H1 (cell line): ENCODE measurements around the gene INPP4A. TPM values are rescaled to one million over a fixed set of nuclear protein-coding genes. Genes with fewer than 3 reads are reported as not detected.

Source experiments
- CTCF ChIA-PET: fragments of 300-600 bp; sonication (Branson Sonifier 250); formaldehyde crosslinking; loops from one replicate; lab custom pipeline; 2021; ENCODE audit not compliant: partially characterized antibody; lab: Charles Lee
- POLR2A ChIA-PET: fragments of 300-600 bp; sonication (Branson Sonifier 250); formaldehyde crosslinking; loops from one replicate; lab custom pipeline; 2021; ENCODE audit warnings: inconsistent platforms; ENCODE audit not compliant: partially characterized antibody; lab: Charles Lee
- DNase-seq, 2 experiments: peaks; one replicate each; pipeline versions ENCODE4 v3.0.0 to v3.0.0-alpha.2; 2010 to 2022; ENCODE audit warnings: low spot score in 2 of 2, low read depth in 1 of 2, mixed read lengths in 1 of 2
- FAIRE-seq: peaks from 2 replicates; lab custom pipeline; 2011; peaks lifted over from hg19 to GRCh38; lab: Jason Lieb, UNC
- H2AFZ ChIP-seq: 2 replicates; pipeline ENCODE4 v1.8.1; 2012; ENCODE audit warnings: low read length, inconsistent platforms
- H2AK5ac ChIP-seq: 2 replicates; pipeline ENCODE4 v1.6.1; 2013; ENCODE audit warnings: low read depth, low read length
- H2BK120ac ChIP-seq: replicated peaks from 2 replicates; pipeline ENCODE3; 2013; ENCODE audit warnings: low read depth, low read length, inconsistent platforms
- H2BK12ac ChIP-seq: 2 replicates; pipeline ENCODE4 v1.6.1; 2013; ENCODE audit warnings: low read depth, low read length
- H2BK15ac ChIP-seq: 2 replicates; pipeline ENCODE4 v1.6.1; 2013; ENCODE audit warnings: low read length
- H2BK20ac ChIP-seq: 2 replicates; pipeline ENCODE4 v1.6.1; 2013; ENCODE audit warnings: low read length
- H2BK5ac ChIP-seq: 2 replicates; pipeline ENCODE4 v1.6.1; 2013; ENCODE audit warnings: low read depth, low read length
- H3K14ac ChIP-seq: 2 replicates; pipeline ENCODE4 v1.6.1; 2013; ENCODE audit warnings: inconsistent platforms; ENCODE audit not compliant: insufficient read length
- H3K18ac ChIP-seq: 2 replicates; pipeline ENCODE4 v1.6.1; 2013; ENCODE audit warnings: low read length; ENCODE audit errors: extremely low read depth
- H3K23ac ChIP-seq: 2 replicates; pipeline ENCODE4 v1.6.1; 2013; ENCODE audit warnings: inconsistent platforms; ENCODE audit not compliant: insufficient read length
- H3K23me2 ChIP-seq: 2 replicates; pipeline ENCODE4 v1.6.1; 2013; ENCODE audit warnings: low read depth, low read length
- H3K27ac ChIP-seq: 2 replicates; pipeline ENCODE4 v1.6.1; 2011; ENCODE audit warnings: low read depth, low read length, inconsistent platforms
- H3K27me3 ChIP-seq, 4 experiments: replicated peaks in 1 of 4; 1 replicate in 1 of 4; 2 replicates in 3 of 4; pipeline versions ENCODE4 v1.6.1 to v1.8.1; 2011 to 2013; ENCODE audit warnings: low read length in 3 of 4, mild to moderate bottlenecking in 3 of 4, inconsistent platforms in 2 of 4, mixed read lengths in 2 of 4, moderate library complexity in 1 of 4; ENCODE audit not compliant: control insufficient read depth in 3 of 4, insufficient read depth in 3 of 4; ENCODE audit errors: extremely low read depth in 1 of 4
- H3K36me3 ChIP-seq, 4 experiments: 2 replicates each; pipeline versions ENCODE4 v1.6.1 to v1.8.1; 2011 to 2013; ENCODE audit warnings: mild to moderate bottlenecking in 4 of 4, low read length in 3 of 4, moderate library complexity in 2 of 4, control low read depth in 1 of 4, inconsistent platforms in 1 of 4; ENCODE audit not compliant: insufficient read depth in 4 of 4, control insufficient read depth in 2 of 4
- H3K4ac ChIP-seq: replicated peaks from 2 replicates; pipeline ENCODE3; 2013; ENCODE audit warnings: low read length, low read depth, mixed read lengths, inconsistent platforms; ENCODE audit not compliant: insufficient read length
- H3K4me1 ChIP-seq, 4 experiments: replicated peaks in 1 of 4; 1 replicate in 1 of 4; 2 replicates in 3 of 4; pipeline versions ENCODE4 v1.6.1 to v1.8.1; 2011 to 2013; ENCODE audit warnings: low read length in 3 of 4, inconsistent platforms in 2 of 4, mixed read lengths in 1 of 4; ENCODE audit not compliant: insufficient read depth in 4 of 4, control insufficient read depth in 3 of 4
- H3K4me2 ChIP-seq, 2 experiments: 2 replicates each; pipeline versions ENCODE4 v1.6.1 to v1.8.1; 2011 to 2013; ENCODE audit warnings: low read depth in 2 of 2, low read length in 2 of 2, control low read depth in 1 of 2, inconsistent platforms in 1 of 2, mild to moderate bottlenecking in 1 of 2; ENCODE audit not compliant: insufficient read depth in 1 of 2
- H3K4me3 ChIP-seq, 4 experiments: fragments of 200-600, 300-600 bp in 1 of 4; sonication (generic), shearing (Covaris generic), sonication (Bioruptor Twin) in 1 of 4; 2 replicates each; pipeline versions ENCODE4 v1.5.1 to v1.8.1; 2011 to 2016; ENCODE audit warnings: low read length in 4 of 4, low read depth in 3 of 4, control low read depth in 2 of 4, inconsistent platforms in 2 of 4, mild to moderate bottlenecking in 2 of 4, mixed read lengths in 1 of 4, moderate library complexity in 1 of 4; ENCODE audit not compliant: insufficient read depth in 2 of 4; ENCODE audit errors: extremely low read depth in 1 of 4
- H3K56ac ChIP-seq: replicated peaks from 2 replicates; pipeline ENCODE3; 2013; ENCODE audit warnings: low read depth, mild to moderate bottlenecking, mixed read lengths, low read length, inconsistent platforms; ENCODE audit not compliant: insufficient read length
- H3K79me1 ChIP-seq: 2 replicates; pipeline ENCODE4 v1.6.1; 2013; ENCODE audit warnings: low read depth, low read length, control low read depth
- H3K79me2 ChIP-seq, 2 experiments: 2 replicates each; pipeline versions ENCODE4 v1.6.1 to v1.8.1; 2012 to 2013; ENCODE audit warnings: low read length in 2 of 2, mild to moderate bottlenecking in 2 of 2, inconsistent platforms in 1 of 2; ENCODE audit not compliant: insufficient read depth in 2 of 2, control insufficient read depth in 1 of 2
- H3K9ac ChIP-seq, 4 experiments: replicated peaks in 1 of 4; 1 replicate in 1 of 4; 2 replicates in 3 of 4; pipeline versions ENCODE4 v1.6.1 to v1.8.1; 2011 to 2013; ENCODE audit warnings: low read depth in 3 of 4, low read length in 3 of 4, control low read depth in 2 of 4, mild to moderate bottlenecking in 2 of 4, moderate library complexity in 2 of 4, inconsistent platforms in 1 of 4; ENCODE audit errors: extremely low read depth in 1 of 4
- H3K9me3 ChIP-seq, 2 experiments: 2 replicates each; pipeline versions ENCODE4 v1.6.1 to v1.8.1; 2012 to 2013; ENCODE audit warnings: mild to moderate bottlenecking in 2 of 2, moderate library complexity in 2 of 2, control low read depth in 1 of 2, inconsistent platforms in 1 of 2, low read depth in 1 of 2, low read length in 1 of 2, mixed read lengths in 1 of 2; ENCODE audit not compliant: insufficient read depth in 2 of 2
- H4K20me1 ChIP-seq, 2 experiments: replicated peaks in 1 of 2; 2 replicates each; pipeline versions ENCODE3 to v1.8.1; 2011 to 2013; ENCODE audit warnings: inconsistent platforms in 2 of 2, low read length in 2 of 2, mild to moderate bottlenecking in 1 of 2; ENCODE audit not compliant: insufficient read depth in 2 of 2, control insufficient read depth in 1 of 2
- H4K5ac ChIP-seq: 2 replicates; pipeline ENCODE4 v1.6.1; 2013; ENCODE audit warnings: low read length, low read depth, mixed read lengths, inconsistent platforms; ENCODE audit not compliant: insufficient read length
- H4K8ac ChIP-seq: 2 replicates; pipeline ENCODE4 v1.8.0; 2013; ENCODE audit warnings: mild to moderate bottlenecking, moderate library complexity, low read length, inconsistent platforms; ENCODE audit not compliant: insufficient read depth; ENCODE audit errors: extremely low read depth
- H4K91ac ChIP-seq: replicated peaks from 2 replicates; pipeline ENCODE3; 2013; ENCODE audit warnings: low read length, mixed read lengths, inconsistent platforms; ENCODE audit not compliant: insufficient read length
- CHD2 ChIP-seq: IDR thresholded peaks from 2 replicates; pipeline ENCODE4 v1.6.1; 2012; ENCODE audit warnings: low read length, improper control_type of control experiment
- CTCF ChIP-seq, 3 experiments: IDR thresholded peaks; 1 replicate in 2 of 3; 2 replicates in 1 of 3; pipeline versions ENCODE4 v1.5.1 to v1.6.1; 2011; ENCODE audit warnings: low read length in 3 of 3, mild to moderate bottlenecking in 3 of 3, inconsistent platforms in 2 of 3, low read depth in 1 of 3, moderate library complexity in 1 of 3; ENCODE audit not compliant: insufficient read depth in 1 of 3; ENCODE audit errors: control extremely low read depth in 1 of 3
- EP300 ChIP-seq, 2 experiments: IDR thresholded peaks; 1 replicate in 1 of 2; 2 replicates in 1 of 2; pipeline ENCODE4 v1.6.1; 2011 to 2012; ENCODE audit warnings: low read depth in 2 of 2, low read length in 2 of 2, mild to moderate bottlenecking in 2 of 2, borderline replicate concordance in 1 of 2, inconsistent platforms in 1 of 2, moderate library complexity in 1 of 2
- FOSL1 ChIP-seq: IDR thresholded peaks from 2 replicates; pipeline ENCODE4 v1.6.1; 2011; ENCODE audit warnings: mild to moderate bottlenecking, low read depth, low read length, moderate library complexity; ENCODE audit not compliant: insufficient read depth
- POLR2A ChIP-seq, 2 experiments: IDR thresholded peaks; 1 replicate in 1 of 2; 2 replicates in 1 of 2; pipeline ENCODE4 v1.6.1; 2011; ENCODE audit warnings: low read depth in 2 of 2, low read length in 2 of 2, mild to moderate bottlenecking in 2 of 2; ENCODE audit errors: control extremely low read depth in 1 of 2
- SP1 ChIP-seq: IDR thresholded peaks from 2 replicates; pipeline ENCODE4 v1.6.1; 2011; ENCODE audit warnings: low read depth, low read length
- YY1 ChIP-seq: IDR thresholded peaks from 2 replicates; pipeline ENCODE4 v1.6.1; 2011; ENCODE audit warnings: low read depth, mild to moderate bottlenecking, low read length
- WGBS, 2 experiments: shearing (Covaris generic) in 1 of 2; methylation state at CpG; one replicate each; pipeline versions ENCODE4 v1.1.6 to v1.1.7; 2013 to 2015; ENCODE audit warnings: low lambda C conversion rate in 2 of 2, mixed read lengths in 2 of 2, inconsistent platforms in 1 of 2, low coverage in 1 of 2, missing lambda C conversion rate in 1 of 2; ENCODE audit not compliant: insufficient replicate concordance in 2 of 2, insufficient coverage in 1 of 2, insufficient read length in 1 of 2; ENCODE audit errors: extremely low coverage in 1 of 2, missing lambda C conversion rate in 1 of 2; 5-methylcytosine and 5-hydroxymethylcytosine counted together
- polyA plus RNA-seq, 7 experiments: library from polyadenylated mRNA; depleted of rRNA in 3 of 7; stranded (reverse) in 5 of 7; unstranded in 2 of 7; fragments of >200 nt in 5 of 7; fragments of 200-250 nt in 2 of 7; gene quantifications; 1 replicate in 5 of 7; 2 replicates in 1 of 7; 4 replicates in 1 of 7; pipeline versions ENCODE4 v1.2.1 to v1.2.3, GENCODE V29; 2011 to 2013; ENCODE audit warnings: missing spikeins in 2 of 7, mixed read lengths in 2 of 7
- total RNA-seq: library from RNA; stranded (reverse); fragmentation: NEBNext Ultra II Directional; extraction: Animal tissue kit (Norgen Biotek cat#: 25700); gene quantifications from 2 replicates; pipeline ENCODE4 v1.2.1, GENCODE V29; 2021

The INPP4A gene
- total and polyA plus RNA-seq, 2 of the 8 experiments (the other 6 are each of a cell fraction or from before 2014, with no cell fraction given) = 25.6 to 34.3 TPM

- Histone ChIP-seq H3K56ac (no peak overlapping the region), H3K4me2 (no peak overlapping the region), H3K79me1 (peaks cover 14% of the 10 kb centered on the region; the same call in 1 of the 2 replicates), H2BK15ac (no peak overlapping the region), H3K9ac (no peak overlapping the region), H3K79me2 (peaks cover 3 to 88% of the 10 kb centered on the region in 2 experiments; a peak in 3 of 4 replicates), H2AK5ac (no peak overlapping the region), H3K4me1 (peaks cover 6 to 18% (median 12%) of the 10 kb centered on the region in 4 experiments; a peak in 6 of 7 replicates), H2BK5ac (no peak overlapping the region), H3K36me3 (no peaks in the 10 kb centered on the region; a peak in 1 of 8 replicates), H3K27ac (no peak overlapping the region), H2BK20ac (no peak overlapping the region), H4K8ac (no peak overlapping the region), H2BK120ac (no peak overlapping the region), H3K4me3 (no peak overlapping the region), H3K23ac (no peak overlapping the region), H2BK12ac (no peak overlapping the region), H4K5ac (no peak overlapping the region), H2AFZ (no peak overlapping the region), H3K18ac (no peak overlapping the region), H3K23me2 (no peaks in the 10 kb centered on the region), H3K9me3 (no peaks in the 10 kb centered on the region), H4K91ac (no peak overlapping the region), H3K27me3 (no peaks in the 10 kb centered on the region), H3K4ac (no peak overlapping the region), H3K14ac (no peak overlapping the region), H4K20me1 (peaks cover 8 to 27% of the 10 kb centered on the region in 2 experiments)
- WGBS, 2 experiments = 79% methylated on average over 2 of the region's 2 CpGs; no CpG with 5 or more reads in 1 of the 2 experiments
- DNase-seq = no peak
- CTCF ChIA-PET = interaction anchor here (0.7 to 4.9 kb wide), 32 partner anchors 7 to 175 kb away, joined by 3 to 30 read pairs (median 5); no protein-coding TSS in a partner anchor
- POLR2A ChIA-PET = no interaction called here
- TF ChIP-seq FOSL1 (no peak), YY1 (no peak), SP1 (no peak), CTCF (IDR thresholded peaks at IDR 0.05; ENCODE audit: control extremely low read depth in 1 of 3, insufficient read depth in 1 of 3, low read depth in 1 of 3, low read length in 3 of 3) (no peak), POLR2A (IDR thresholded peaks at IDR 0.05; ENCODE audit: control extremely low read depth in 1 of 2, low read depth in 2 of 2, low read length in 2 of 2) (no peak), EP300 (IDR thresholded peaks at IDR 0.05; ENCODE audit: borderline replicate concordance in 1 of 2, low read depth in 2 of 2, low read length in 2 of 2) (no peak), CHD2 (no peak)
- no peak for FAIRE-seq
Measured at GRCh38 chr2:98487101-98487805, 42.6 kb downstream of the INPP4A start.
